C1 segment of cervical spinal cord (tissue), 14 donors: ENCODE measurements around the gene PSMC4.

Experiments
- DNase-seq, 14 donors: peaks; one replicate each; lab custom pipeline; 2025; lab: John Stamatoyannopoulos, UW

PSMC4 gene

DNA sequence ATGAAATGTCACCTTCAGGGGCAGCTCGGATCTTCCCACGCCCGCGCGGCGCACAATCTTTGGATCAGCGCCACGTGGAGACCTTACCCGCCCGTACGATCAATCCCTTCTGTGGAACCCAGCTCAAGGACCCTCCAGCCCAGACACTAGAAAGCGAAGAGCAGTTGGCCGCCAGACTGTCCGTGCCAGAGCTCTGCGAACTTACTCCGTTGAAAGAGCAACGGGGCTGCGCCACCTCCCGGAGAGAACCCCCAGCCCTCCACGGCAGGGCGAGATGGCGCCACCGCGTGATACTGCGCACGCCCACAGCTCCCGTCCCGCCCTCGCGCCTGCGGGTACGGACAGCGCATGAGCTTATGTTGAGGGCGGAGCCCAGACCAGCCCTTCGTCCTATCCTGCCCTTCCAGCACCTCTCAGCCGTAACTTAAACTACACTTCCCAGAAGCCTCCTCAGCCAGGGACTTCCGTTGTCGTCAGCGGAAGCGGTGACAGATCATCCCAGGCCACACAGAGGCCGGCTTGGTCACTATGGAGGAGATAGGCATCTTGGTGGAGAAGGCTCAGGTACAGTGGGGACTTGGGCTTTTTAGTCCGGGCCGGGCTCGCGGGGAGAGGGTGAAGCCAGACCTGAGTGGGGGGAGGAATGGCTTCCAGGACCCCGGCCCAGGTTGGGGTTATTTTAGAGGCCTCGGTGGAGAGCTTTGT lies at the start of gene PSMC4:
Gene PSMC4, plus strand, starts transcription at position 491 of the 705 bp plus-strand sequence. Its CDS starts 38 bp downstream, at position 529.
- DNase-seq: peak; percentile 84 to 99 (median 98)

DNA sequence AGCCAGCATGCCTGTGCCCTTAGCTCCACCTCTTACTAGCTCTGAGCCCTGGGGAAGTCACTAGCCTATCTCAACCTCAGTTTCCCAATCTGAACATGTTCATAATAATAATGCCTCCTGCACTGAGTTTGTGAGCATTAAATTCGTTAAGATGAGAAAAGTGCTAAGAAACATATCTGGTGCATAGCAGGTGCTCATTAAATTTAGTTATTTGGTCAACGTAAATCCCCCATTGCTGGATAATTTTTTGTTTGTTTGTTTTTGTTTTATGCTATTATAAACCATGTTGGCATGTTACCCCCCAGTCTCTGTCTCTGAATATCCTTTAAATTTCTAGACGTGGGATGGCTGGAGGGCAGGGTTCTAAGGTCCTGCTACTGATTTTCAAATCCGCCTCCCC lies 47.1 kb upstream of the PSMC4 start:
- DNase-seq: no peak

DNA sequence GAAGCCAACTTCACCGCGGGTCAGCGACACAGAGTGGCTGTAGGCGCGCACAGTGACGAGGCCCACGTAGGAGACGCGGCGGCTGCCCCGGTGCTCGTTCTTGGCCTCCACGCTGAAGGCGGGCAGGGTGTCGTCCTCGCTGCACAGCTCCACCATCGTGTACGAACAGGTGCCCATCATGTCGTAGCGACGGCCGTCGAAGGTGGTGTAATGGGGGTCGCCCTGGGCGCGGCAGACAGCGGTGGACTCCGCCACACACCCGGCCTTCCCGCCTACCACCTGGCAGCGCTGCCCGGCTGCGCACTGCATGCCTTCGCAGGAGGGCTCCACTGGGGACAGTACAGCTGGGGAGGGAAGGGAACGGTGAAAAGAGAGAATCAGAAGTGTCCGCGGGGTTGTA lies 46.6 kb upstream of the PSMC4 start:
- DNase-seq: no peak

DNA sequence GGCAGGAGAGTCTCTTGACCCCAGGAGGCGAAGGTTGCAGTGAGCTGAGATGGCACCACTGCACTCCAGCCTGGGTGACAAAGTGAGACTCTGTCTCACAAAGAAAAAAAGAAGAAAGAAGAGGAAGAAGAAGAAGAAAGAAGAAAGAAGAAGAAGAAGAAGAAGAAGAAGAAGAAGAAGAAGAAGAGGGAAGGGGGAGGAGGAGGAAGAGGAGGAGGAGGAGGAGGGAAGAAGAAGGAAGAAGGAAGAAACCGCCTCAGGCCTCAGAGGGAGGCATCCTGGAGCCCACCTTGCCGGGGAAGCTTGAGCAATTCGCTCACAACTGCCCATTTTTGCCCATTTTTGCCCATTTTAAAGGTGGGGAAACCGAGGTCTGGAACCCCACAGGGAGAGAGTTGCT lies 46.0 kb upstream of the PSMC4 start:
- no peak for DNase-seq

DNA sequence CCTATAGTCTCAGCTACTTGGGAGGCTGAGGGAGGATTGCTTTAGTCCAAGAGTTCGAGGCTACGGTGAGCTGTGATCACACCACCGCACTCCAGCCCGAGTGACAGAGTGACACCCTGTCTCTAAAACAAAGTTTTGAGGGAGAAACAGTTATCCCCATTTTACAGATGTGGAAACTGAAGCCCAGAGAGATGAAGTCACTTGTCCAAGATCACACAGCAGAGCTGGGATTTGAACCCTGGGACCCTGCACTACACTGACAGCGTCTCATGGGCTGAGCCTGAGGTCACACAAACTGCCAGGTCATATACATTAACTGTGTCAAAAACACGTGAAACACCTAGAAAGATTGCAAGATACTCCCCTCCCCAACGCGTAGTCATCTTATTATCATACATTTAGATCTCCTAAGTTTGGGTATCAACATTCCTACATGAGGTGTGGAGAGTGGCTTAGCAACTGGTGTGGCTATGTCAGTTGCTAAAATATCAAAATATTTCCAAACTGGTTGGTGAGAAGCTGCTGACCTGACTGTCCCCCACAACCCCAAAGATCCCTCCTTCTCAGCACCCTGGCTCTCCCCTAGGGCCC lies 44.7 kb upstream of the PSMC4 start:
- no peak for DNase-seq

DNA sequence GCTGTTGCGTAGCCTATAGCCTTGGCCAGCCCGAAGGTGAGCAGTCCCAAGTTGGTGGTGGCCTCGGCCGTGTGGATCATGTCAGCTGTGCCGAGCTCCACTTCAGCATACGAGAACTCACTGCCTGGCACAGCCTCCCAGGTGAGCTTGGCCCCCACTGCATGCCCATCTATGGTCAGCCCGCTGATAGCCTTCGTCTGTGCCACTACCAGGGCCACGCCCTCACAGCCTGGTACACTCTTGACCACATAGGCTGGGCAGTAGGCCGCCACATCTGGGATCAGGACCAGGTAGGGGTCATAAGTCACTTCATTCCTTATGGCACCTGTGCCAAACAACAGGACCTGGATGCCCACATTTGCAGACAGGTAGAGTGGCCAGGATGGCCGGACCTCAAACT lies 43.9 kb upstream of the PSMC4 start:
- DNase-seq: no peak

DNA sequence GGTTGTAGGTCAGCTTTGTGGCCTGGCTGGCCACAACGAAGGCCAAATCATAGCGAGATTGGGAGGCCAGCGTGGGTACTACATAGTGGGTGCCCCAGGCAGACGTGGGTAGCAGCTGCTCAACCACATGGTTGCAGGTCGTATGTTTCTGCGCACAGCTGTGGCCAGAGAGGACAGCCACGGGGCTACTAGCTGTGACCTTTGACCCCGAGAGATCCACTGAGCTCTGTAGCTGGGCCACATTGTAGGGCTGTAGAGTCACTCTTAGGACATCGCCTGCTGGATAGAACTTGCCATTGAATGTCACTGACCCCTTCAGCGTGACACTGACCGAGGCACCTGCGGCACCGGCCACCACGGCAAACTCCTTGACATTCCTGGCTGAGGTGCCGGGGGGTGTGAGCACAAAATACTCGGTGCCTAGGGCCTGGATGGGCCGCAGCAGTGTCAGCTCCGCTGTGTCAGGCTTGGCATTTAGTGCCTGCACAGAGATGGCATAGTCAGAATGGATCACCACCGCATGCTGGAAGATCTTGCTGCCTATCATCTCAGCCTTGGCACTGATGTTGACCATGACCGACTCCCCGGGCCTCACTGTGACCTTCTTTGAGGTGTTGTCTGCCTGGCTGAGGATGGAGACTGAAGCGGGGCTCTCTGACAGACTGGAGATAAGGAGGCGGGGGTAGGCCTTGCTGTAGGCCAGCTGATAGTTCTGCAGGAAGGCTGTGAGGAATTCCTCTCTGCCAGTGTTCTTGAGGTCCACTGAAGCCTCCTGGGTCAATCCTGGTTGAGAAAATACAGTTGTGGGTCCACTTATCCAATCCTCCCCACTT lies 43.2 kb upstream of the PSMC4 start:
- no peak for DNase-seq

DNA sequence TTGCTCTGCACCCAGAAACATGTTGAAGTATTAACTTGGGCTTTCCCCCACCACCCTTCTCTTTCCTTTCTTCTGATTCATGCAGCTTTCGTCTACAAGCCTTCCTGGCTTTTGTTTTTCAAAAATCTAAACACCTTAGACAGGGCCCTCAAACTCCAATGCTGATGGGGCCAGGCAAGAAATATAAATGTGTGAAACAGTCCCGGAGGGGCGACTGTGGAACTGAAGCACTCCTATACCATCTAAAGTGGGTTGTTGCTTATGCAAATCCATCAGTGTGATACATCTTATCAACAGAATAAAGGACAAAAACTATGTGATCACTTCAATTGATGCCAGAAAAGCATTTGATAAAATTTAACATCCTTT lies 42.6 kb upstream of the PSMC4 start:
- no peak for DNase-seq

DNA sequence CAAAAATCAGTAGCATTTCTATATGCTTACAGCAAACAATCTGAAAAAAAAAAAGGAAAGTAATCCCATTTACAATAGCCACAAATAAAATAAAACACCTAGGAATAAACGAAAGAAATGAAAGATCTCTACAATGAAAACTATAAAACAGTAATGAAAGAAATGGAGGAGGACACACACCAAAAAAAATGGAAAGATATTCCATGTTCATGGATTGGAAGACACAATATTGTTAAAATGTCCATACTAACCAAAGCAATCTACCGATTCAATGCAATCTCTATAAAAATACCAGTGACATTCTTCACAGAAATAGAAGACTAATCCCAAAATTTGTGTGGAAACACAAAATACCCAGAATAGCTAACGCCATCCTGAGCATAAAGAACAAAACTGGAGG lies 41.2 kb upstream of the PSMC4 start:
- DNase-seq: no peak

DNA sequence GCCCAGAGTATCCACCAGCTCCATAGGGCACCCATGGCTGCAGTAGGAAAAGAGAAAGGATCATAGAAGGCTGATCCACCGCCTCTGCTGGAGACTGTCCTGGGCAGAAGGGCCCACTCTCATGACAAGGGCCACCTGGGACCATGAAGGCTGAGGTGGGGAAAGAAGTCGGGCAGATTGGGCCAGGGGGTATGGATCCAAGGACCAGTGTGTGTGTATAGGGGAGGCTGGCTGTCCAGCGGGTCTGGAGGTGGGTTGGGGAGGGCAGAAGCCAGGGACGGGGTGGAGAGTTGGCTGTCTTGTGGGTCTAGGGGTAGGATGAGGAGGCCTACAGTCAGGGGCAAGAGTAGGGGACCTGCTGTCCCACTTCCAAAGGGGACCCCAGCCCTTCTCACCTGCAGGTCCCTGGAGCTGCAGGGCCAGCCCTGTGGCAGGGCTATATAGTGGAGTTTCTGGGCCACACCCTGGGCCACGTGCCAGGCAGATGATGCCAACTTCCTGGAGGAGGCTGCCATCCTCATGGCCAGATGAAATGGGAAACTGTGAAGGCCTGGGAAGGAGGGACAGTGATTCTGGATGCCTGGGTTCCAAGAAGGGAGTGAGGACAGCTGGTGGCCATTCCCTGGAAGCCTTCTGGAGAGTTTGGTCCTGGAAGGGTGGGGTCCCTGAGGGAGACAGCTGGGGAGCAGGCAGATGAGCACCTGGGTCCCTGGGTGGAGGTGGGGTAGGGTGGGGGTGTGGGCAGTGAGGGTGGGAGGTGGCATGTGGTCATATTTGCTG lies 36.2 kb upstream of the PSMC4 start, which contains the start of gene FCGBP:
Gene FCGBP, minus strand, starts transcription at position 51 of the 780 bp plus-strand sequence.
- DNase-seq: no peak

DNA sequence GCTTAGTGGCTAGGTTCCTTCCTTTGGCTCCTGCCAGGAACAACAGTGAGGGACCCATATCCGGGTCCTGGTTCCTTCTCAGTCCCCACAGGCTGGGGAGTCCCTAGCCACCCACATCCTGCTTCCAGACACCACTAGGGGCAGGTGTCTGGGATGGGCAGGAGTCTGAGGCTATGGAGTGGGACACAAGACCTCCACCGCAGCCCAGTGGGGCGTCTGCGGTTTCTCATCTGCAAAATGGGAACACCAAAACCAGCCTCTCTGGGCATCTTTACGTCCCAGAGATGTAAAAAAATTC lies 35.7 kb upstream of the PSMC4 start:
- no peak for DNase-seq

DNA sequence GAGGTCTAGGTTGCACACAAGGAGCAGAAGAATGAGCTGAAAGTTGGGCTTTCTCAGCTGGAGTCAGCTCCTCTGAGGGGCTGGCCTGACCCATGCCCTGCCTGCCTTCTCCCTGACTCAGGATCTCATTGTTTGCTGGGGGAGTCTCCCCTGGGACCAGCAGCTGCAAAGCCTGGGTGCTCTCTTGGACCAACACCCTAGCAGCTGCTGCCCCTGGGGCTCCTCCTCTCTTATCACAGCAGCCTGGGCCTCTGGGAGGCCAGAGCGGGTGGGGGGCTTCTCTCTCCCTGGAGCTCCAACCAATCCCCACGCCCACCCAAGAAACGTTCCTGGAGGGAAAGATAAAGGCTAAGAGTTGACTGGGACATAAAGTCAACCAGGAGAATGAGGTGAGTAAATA lies 34.9 kb upstream of the PSMC4 start:
- no peak for DNase-seq

DNA sequence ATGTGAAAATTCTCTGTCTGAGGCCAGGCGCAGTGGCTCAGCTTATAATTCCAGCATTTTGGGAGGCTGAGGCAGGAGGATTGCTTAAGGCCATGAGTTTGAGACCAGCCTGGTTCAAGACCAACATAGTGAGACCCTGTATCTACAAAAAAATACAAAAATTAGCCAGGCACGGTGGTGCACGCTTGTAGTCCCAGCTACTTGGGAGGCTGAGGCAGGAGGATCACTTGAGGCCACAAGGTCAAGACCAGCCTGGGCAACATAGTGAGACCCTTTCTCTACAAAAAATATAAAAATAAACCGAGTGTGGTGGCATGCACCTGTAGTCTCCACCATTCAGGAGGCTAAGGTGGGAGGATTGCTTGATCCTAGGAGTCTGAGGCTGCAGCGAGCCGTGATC lies 34.3 kb upstream of the PSMC4 start:
- DNase-seq: no peak

DNA sequence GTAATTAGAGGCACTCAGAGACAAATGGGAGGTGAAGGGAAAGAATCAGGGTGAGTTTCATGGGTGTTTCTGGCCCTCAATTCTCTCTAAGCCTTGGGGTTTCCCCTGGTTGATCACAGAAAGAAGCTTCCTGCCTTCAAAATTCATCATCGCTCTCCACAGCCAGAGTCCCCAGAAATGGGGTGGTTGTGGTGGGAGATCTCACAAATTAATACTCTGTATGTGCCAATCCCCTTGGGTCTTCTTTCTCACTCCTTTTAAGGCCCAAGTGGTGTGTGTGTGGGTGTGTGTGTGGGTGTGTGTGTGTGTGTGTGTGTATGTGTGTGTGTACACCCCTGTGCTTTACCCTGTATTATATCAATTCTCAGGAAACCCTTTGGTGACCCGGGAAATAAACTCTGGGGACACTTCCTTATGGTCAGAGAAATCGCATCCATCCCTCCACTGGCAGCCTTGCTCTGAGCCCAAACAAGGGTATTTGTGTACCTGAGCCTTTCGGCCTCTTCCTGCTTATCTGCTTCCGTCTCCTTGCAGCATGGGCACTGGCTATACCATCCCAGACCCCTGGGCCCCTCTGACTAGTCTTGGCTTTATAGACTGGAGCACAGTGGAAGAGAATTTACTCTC lies 33.8 kb upstream of the PSMC4 start:
- DNase-seq: no peak

DNA sequence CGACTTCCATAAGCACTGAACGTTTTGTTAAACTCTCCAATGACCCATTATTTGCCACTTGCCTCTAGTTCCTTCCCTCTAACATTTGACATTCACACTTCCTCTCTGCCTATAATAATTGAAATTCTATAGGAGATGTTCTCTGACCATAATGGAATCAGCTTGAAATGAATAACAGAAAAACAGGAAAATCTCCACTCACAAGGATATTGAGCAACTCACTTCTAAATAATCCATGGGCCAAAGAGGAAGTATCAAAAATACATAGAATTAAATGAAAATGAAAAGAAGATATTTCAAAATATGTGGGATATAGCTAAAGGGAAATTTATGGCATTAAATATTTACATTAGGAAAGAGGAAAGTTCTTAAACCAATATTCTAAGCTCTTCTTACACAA lies 33.2 kb upstream of the PSMC4 start:
- DNase-seq: no peak

DNA sequence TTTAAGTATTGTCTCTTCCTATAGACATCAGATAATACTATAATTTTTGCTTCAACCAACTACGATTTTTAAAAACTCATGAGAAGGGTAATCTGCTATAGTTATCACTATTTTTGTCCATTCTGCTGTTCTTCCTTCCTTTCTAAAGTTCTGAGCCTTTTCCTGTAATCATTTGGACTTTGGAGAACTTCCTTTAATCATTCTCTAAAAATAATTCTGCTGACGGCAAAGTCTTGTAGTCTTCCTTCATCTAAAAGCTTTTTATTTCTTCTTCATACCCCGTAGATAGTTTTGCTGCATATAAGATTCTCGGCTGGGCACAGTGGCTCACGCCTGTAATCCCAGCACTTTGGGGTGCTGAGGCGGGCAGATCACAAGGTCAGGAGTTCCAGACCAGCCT lies 31.4 kb upstream of the PSMC4 start:
- no peak for DNase-seq

DNA sequence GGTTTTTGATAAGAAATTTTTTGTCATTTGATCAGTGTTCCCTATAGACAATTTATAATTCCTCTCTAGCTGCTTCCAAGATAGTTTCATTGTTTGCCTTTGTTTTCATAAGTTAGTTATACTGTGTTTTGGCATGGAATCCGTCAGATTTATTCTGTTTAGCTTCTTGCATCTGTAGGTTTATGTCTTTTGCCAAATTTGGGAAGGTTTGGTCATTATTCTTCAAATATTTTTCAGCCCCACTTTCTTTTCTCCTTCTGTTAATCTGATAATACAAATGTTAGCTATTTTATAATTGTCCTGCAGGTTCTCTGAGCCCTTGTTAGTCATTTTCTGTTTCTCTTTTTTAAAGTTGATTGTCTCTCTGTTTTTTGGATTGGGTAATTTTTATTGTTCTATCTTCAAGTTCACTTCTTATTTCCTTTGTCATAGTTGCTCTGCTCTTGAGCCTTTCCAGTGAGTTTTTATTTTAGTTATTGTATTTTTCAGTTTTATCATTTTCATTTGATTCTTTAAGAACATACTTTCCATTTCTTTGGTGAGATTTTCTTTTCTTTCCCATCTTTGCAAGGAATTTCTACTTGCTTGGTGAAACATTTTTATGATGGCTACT lies 30.6 kb upstream of the PSMC4 start:
- no peak for DNase-seq

DNA sequence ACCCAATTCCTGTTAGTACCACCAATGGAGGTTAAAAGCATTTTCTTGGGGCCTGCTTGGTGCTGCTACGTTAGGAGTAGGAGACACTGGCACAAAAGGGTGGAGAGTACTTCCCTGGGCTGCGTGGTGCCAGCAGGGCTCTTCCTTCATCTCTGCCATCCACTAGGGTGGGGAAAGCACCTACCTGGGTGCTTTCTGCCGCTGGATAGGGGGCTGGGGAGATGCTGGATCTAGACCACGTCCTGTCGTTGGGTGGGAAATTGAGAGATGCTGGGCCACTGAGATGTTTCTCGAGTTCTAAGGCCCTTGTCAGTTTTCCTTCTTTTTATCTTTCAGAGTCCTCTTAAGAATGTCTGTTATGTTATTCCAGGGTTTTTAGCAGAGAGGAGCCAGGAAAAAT lies 29.8 kb upstream of the PSMC4 start:
- no peak for DNase-seq

DNA sequence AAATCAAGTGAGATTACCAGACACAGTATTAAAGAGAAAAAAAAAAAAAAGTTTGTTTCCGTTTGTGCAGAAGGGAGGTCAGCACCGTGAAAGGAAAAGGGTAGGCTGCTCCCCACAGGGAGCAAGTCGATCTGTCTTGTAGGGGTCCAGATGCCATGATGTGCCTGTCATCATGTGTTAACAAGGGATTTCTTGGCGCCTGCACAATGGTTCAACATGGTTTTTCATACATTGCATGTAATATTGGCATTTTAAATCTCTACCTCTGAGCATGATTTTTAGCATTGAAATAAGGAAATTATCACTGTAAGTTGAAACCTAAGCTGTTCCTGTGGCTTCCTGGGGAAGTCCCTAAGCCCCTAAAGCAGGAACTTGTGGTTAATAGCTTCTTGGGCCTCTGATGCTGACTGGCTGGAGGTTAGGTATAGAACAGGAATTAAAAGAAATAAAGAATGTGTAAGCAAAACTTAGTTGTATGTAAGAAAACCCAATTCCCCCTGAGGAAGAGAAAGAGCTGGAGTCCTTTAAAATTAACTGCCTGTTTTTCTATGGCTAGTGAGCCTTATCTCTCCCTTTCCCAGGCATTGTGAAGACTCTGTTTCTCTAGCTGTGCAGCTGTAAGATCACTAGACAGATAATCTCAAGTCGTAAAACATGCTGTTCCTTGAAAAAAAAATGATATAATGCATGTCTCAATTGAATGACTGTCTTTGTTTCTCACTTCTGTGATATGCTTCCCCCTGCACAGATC lies 29.2 kb upstream of the PSMC4 start:
- DNase-seq: peak in 2 of 14 donors; percentile 8 to 19

DNA sequence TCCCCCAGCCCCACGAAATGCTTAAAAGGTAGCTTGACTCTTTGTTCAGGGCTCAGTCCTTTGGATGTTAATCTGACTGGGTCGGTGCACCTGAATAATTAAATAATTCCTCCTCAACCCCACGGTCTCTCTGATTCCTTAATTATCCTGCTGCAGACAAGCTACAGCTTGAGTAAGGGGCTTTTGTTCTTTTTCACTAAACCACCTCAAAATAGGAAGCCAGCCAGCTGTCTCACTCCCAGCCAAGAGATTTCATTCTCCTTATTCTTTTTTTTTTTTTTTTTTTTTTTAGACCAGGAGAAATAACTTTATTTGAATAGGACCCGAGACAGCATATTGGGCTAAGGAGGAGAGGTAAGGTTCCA lies 28.6 kb upstream of the PSMC4 start:
- no peak for DNase-seq

DNA sequence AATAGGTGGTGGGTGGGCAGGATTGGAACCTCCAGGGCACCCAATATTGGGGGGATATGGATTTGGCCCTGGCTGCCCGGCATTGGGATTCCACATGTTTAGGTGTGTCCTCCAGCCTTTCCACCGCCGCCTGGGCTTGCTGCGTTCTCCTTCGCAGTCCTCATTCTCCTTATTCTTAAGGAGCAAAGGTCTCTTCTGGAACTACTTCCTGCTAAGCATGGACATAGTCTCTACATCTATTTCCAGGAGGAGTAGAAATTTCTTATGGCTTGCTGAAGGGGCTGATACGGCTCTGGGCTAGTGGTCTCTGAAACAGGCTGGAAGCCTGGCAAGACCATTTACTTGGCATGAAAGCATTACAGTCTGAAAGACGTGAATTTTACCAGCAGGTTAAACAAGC lies 27.4 kb upstream of the PSMC4 start:
- DNase-seq: no peak
